Activated CD8-positive, alpha-beta memory T cell treated with anti-CD3 and anti-CD28 coated beads for 24 hours (primary cell): Measurements from ENCODE around the gene PCDHGA10.
"Not testable (repeated sequence)": the region's sequence is repeated elsewhere in the genome, so short reads cannot be mapped to it uniquely, and the experiment has no call there.

Experiments used
- DNase-seq: peaks from one replicate; pipeline ENCODE4 v3.0.0-alpha.2; 2020

PCDHGA10 gene

GRCh38 chr5:141422742-141423291 is 10.0 kb downstream of the PCDHGA10 start:
- no peak for DNase-seq

DNA sequence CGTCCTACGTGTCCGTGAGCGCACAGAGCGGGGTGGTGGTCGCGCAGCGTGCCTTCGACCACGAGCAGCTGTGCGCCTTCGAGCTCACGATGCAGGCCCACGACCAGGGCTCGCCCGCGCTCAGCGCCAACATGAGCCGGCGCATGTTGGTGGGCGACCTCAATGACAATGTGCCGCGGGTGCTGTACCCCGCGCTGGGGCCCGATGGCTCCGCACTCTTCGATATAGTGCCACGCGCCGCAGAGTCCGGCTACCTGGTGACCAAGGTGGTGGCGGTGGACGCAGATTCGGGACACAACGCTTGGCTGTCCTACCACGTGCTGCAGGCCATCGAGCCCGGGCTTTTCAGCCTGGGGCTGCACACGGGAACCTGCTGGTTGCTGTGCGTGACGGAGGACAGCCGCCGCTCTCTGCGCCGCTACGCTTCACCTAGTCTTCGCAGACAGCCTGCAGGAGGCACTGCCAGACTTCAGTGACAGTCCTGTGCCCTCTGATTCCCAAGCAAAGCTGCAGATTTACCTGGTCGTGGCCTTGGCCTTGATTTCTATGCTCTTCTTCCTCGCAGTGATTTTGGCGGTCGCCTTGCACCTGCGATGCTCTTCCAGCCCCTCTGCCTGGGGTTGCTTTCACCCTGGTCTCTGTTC is 15.1 kb downstream of the PCDHGA10 start:
- DNase-seq = no peak

DNA sequence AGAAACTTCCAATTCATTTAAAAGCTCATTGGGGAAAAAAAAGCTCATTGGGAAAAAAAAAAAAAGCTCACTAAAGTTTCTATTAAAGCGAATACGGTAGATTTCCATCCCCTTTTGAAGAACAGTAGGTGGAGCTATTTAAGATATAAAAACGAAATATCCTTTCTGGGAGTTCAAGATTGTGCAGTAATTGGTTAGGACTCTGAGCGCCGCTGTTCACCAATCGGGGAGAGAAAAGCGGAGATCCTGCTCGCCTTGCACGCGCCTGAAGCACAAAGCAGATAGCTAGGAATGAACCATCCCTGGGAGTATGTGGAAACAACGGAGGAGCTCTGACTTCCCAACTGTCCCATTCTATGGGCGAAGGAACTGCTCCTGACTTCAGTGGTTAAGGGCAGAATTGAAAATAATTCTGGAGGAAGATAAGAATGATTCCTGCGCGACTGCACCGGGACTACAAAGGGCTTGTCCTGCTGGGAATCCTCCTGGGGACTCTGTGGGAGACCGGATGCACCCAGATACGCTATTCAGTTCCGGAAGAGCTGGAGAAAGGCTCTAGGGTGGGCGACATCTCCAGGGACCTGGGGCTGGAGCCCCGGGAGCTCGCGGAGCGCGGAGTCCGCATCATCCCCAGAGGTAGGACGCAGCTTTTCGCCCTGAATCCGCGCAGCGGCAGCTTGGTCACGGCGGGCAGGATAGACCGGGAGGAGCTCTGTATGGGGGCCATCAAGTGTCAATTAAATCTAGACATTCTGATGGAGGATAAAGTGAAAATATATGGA is 17.7 kb downstream of the PCDHGA10 start, which contains the start of gene PCDHGA12:
TSS of gene PCDHGA12 (plus strand) at position 176 of the 782 bp plus-strand sequence. CDS start at position 429, 253 bp downstream.
- DNase-seq = no peak

GRCh38 chr5:141431286-141431685 is 18.5 kb downstream of the PCDHGA10 start:
- DNase-seq = no peak

DNA sequence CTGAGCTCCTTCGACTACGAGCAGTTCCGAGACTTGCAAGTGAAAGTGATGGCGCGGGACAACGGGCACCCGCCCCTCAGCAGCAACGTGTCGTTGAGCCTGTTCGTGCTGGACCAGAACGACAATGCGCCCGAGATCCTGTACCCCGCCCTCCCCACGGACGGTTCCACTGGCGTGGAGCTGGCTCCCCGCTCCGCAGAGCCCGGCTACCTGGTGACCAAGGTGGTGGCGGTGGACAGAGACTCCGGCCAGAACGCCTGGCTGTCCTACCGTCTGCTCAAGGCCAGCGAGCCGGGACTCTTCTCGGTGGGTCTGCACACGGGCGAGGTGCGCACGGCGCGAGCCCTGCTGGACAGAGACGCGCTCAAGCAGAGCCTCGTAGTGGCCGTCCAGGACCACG is 19.5 kb downstream of the PCDHGA10 start:
- DNase-seq = not testable (repeated sequence)

- not testable (repeated sequence) for DNase-seq
Observed at GRCh38 chr5:141432726-141433125, 19.9 kb downstream of the PCDHGA10 start.

DNA sequence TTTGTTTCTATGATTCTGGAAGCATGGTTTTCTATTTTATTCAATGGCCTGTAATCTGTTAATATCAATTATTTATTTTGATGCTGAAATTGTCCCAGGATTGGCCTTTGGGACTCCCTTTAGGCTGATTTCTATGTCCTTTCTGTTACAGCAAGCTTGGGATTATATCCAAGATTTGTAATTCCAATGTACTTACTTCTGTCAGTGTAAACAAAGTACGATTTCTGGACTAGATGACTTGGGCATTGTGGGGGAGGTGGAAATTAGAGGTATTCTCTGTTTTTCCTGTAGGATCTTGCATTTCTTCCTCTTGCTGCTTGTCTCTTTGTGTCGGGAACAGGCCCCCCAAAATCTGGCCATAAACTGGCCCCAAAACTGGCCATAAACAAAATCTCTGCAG is 21.2 kb downstream of the PCDHGA10 start:
- no peak for DNase-seq

DNA sequence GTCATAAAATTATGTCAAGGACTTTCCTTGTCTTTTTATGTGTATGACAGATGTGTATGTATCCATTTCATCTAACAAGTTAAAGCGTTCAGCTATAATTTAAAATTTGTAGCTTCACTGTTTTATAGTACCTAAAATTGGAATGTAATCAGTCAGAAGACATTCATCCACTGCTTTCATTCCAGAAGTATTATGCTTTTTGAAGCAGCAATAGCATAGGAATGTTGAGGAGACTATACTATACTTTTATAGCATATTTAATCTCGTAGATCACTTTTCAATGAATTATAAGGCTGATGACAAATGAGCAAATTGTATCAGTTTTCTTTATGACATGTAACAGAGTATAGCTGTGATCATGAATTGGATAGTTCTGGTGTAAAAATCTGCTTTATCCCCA is 24.4 kb downstream of the PCDHGA10 start:
- DNase-seq = no peak

- no peak for DNase-seq
Observed at GRCh38 chr5:141439411-141440141, 26.8 kb downstream of the PCDHGA10 start.

DNA sequence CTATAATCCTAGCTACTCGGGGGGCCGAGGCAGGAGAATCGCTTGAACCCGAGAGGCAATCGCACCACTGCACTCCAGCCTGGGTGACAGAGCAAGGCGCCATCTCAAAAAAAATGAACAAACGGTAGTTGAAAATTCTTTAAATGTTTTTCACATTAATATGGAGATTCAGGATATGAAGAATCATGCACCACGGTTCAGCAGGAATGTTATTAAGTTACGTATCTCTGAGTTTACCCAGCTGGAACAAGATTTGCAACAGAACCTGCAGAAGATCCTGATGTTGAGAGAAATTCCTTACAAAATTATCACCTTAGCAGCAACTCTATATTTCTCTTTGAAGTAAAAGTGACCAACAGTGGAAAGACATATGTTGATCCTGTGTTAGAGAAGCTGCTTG is 27.6 kb downstream of the PCDHGA10 start:
- no peak for DNase-seq

DNA sequence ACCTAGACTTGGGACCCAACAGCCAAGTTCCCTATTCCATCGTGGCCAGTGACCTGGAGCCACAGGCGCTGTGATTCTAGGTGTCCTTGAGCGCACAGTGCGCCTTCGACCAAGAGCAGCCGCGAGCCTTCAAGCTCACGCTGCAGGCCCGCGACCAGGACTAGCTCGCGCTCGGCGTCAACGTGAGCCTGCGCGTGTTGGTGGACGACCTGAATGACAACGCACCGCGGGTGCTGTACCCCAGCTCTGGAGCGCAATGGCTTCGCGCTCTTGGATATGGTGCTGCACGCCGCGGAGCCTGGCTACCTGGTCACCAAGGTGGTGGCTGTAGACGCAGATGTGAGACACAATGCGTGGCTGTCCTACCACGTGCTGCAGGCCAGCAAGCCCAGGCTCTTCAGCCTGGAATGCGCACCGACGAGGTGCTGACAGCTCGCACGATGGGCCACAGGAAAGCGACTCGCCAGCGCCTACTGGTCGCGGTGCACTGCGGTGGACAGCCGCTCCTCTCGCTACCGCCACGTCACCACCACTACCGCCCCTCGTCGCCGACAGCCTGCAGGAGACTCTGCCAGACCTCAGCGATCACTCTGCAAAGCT is 28.9 kb downstream of the PCDHGA10 start:
- DNase-seq = no peak

DNA sequence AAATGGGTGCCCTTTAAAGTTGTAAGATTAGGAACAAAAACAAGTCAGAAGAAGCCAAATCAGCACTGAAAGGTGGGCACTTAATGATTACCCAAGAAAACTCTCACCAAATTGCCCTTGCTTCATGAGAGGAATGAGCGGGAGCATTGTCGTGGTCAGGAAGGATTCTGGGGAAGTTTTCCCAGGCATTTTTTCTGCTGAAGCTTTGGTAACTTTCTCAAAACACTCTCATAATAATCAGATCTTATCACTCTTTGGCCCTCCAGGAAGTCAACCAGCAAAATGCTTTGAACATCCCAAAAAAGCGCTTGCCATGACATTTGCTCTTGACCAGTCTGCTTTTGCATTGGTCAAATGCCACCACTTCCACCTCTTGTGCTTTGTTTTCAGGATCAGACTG is 52.6 kb downstream of the PCDHGA10 start:
- no peak for DNase-seq
